ENCODE measurements around the gene CDKL2.

- TF ChIP-seq EZH2 (IDR thresholded peaks at IDR 0.05; ENCODE audit: insufficient read depth, poor library complexity, severe bottlenecking) (no peak), EZH2phosphoT487 (IDR thresholded peaks at IDR 0.05; ENCODE audit: insufficient read depth, low read depth) (no peak)
These were observed 24.6 kb upstream of the CDKL2 start for GRCh38 chr4:75654905-75655304.
